Small intestine (tissue), 7 donors: ENCODE measurements around the gene ACAP2. TPM values are rescaled to one million over a fixed set of nuclear protein-coding genes. Genes with fewer than 3 reads are reported as not detected.

Experiments used
- DNase-seq, 2 donors: peaks; one replicate each; pipeline versions ENCODE4 v3.0.0 to v3.0.0-alpha.2; 2013
- FAIRE-seq: peaks from 2 replicates; lab custom pipeline; 2012; peaks lifted over from hg19 to GRCh38; lab: Jason Lieb, UNC
- H3K27ac ChIP-seq, 3 donors: one replicate each; pipeline ENCODE4 v1.5.1; 2013; ENCODE audit warnings: low read length in 2 of 3, mild to moderate bottlenecking in 2 of 3, control low read depth in 1 of 3, inconsistent platforms in 1 of 3, low read depth in 1 of 3, moderate library complexity in 1 of 3
- H3K27me3 ChIP-seq, 3 donors: one replicate each; pipeline ENCODE4 v1.6.1; 2013; ENCODE audit warnings: low read length in 3 of 3, inconsistent platforms in 1 of 3; ENCODE audit not compliant: control insufficient read depth in 3 of 3, insufficient read depth in 3 of 3
- H3K36me3 ChIP-seq, 3 donors: one replicate each; pipeline ENCODE4 v1.6.1; 2013; ENCODE audit warnings: low read length in 3 of 3, inconsistent platforms in 1 of 3, low read depth in 1 of 3, mild to moderate bottlenecking in 1 of 3, moderate library complexity in 1 of 3; ENCODE audit not compliant: control insufficient read depth in 3 of 3, insufficient read depth in 2 of 3
- H3K4me1 ChIP-seq, 3 donors: one replicate each; pipeline ENCODE4 v1.6.1; 2013; ENCODE audit warnings: low read length in 2 of 3, inconsistent platforms in 1 of 3, low read depth in 1 of 3, mild to moderate bottlenecking in 1 of 3, moderate library complexity in 1 of 3; ENCODE audit not compliant: control insufficient read depth in 3 of 3, insufficient read depth in 2 of 3
- H3K4me3 ChIP-seq, 3 donors: one replicate each; pipeline ENCODE4 v1.5.1; 2013; ENCODE audit warnings: low read length in 3 of 3, control low read depth in 1 of 3, inconsistent platforms in 1 of 3, low read depth in 1 of 3, mild to moderate bottlenecking in 1 of 3, moderate library complexity in 1 of 3
- H3K9me3 ChIP-seq, 2 donors: one replicate each; pipeline ENCODE4 v1.6.1; 2013; ENCODE audit warnings: low read depth in 1 of 2, low read length in 1 of 2; ENCODE audit not compliant: control insufficient read depth in 2 of 2, insufficient read depth in 1 of 2
- WGBS, 3 donors: extraction: QIAGEN DNeasy Blood & Tissue Kit; methylation state at CpG; one replicate each; pipeline ENCODE4 v1.1.7; 2013; 5-methylcytosine and 5-hydroxymethylcytosine counted together
- polyA plus RNA-seq, 4 donors: library from polyadenylated mRNA; stranded (reverse) in 3 of 4; unstranded in 1 of 4; fragments of 200-250 nt in 3 of 4; fragments of 120-200 nt in 1 of 4; gene quantifications; one replicate each; pipeline versions ENCODE4 v1.2.1 to v1.2.3, GENCODE V29; 2013
- donor health status: healthy with polysubstance abuse.
- donor health status: control.
- donor health status: control.
- donor health status: Bipolar disorder and iron deficiency.
- donor health status: healthy.

The ACAP2 gene
- polyA plus RNA-seq, 4 donors: 9.2 to 30.5 (median 10.3) TPM

GRCh38 chr3:195249858-195250464 lies 192.9 kb downstream of the ACAP2 start:
- DNase-seq (no peak), FAIRE-seq (no peak)

DNA sequence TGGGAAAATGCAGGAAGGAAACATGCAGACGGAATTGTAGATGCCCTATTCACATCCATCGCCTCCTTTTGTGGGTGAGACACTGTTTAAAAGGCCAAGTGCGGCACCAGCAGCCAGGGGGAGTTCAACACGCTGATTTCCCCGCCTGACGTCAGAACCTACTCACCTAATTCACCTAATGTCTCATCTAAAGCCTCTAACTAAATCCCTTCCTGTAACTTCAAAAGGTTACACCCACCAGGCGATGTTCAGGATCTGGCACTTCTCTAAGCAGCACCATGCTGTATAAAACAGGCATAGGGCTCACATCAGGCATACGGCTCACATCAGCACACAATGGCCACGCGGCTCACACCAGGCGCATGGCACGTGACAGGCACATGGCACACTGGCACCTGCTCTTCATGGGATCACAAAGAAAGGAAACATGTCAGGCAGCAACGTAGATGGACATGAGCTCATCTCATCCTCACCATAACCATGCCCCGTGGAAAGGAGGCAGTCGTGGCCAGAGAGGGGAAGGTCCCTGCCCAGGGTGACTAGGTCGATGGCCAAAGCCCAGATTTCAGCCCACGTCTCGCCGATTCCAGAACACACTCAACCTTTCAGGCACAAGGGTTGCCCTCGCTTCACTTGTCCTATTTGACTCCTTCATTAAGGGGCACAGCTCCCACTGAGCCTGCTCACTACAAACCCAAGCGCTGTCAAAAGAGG lies 193.6 kb downstream of the ACAP2 start:
- 94 to 96% (median 95%) methylated on average over 21 of the region's 21 CpGs for WGBS, 3 donors
- DNase-seq: no peak
- FAIRE-seq: no peak
- H3K4me1 ChIP-seq: peaks cover 0 to 3% (median 0%) of the 10 kb centered on the region in 3 donors
- no peak overlapping the region for H3K27ac ChIP-seq
- no peak overlapping the region for H3K4me3 ChIP-seq
- H3K27me3 ChIP-seq: no peaks in the 10 kb centered on the region
- H3K9me3 ChIP-seq: peaks cover 0 to 6% of the 10 kb centered on the region in 2 donors
- H3K36me3 ChIP-seq: peaks cover 0 to 17% (median 0%) of the 10 kb centered on the region in 3 donors

More at GRCh38 chr3:195249858-195250464, 192.9 kb downstream of the ACAP2 start:
- peaks cover 0 to 21% (median 0%) of the 10 kb centered on the region in 3 donors for H3K36me3 ChIP-seq
- no peak overlapping the region for H3K4me3 ChIP-seq
- peaks cover 0 to 3% (median 0%) of the 10 kb centered on the region in 3 donors for H3K4me1 ChIP-seq
- no peaks in the 10 kb centered on the region for H3K27me3 ChIP-seq
- H3K9me3 ChIP-seq: peaks cover 0 to 6% of the 10 kb centered on the region in 2 donors
- H3K27ac ChIP-seq: no peak overlapping the region
- 83 to 92% (median 90%) methylated on average over 11 of the region's 11 CpGs for WGBS, 3 donors

DNA sequence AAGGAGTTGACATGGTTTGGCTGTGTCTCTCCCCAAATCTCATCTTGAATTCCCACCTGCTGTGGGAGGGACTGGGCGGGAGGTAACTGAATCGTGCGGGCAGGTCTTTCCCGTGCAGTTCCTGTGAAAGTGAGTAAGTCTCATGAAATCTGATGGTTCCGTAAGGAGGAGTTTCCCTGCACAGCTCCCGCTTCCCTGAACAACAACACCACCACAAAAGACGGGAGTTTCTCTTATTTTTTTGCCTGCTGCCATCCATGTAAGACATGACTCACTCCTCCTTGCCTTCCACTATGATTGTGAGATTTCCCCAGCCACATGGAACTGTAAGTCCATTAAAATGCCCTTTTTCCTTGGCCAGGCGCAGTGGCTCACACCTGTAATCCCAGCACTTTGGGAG lies 194.5 kb downstream of the ACAP2 start:
- peaks cover 0 to 17% (median 0%) of the 10 kb centered on the region in 3 donors for H3K36me3 ChIP-seq
- no peaks in the 10 kb centered on the region for H3K27me3 ChIP-seq
- 97 to 100% (median 98%) methylated on average over 8 of the region's 8 CpGs for WGBS, 3 donors
- DNase-seq (no peak), FAIRE-seq (no peak)
- H3K9me3 ChIP-seq: peaks cover 0 to 6% of the 10 kb centered on the region in 2 donors
- H3K4me3 ChIP-seq: no peak overlapping the region
- H3K4me1 ChIP-seq: peaks cover 0 to 3% (median 0%) of the 10 kb centered on the region in 3 donors
- no peak overlapping the region for H3K27ac ChIP-seq

DNA sequence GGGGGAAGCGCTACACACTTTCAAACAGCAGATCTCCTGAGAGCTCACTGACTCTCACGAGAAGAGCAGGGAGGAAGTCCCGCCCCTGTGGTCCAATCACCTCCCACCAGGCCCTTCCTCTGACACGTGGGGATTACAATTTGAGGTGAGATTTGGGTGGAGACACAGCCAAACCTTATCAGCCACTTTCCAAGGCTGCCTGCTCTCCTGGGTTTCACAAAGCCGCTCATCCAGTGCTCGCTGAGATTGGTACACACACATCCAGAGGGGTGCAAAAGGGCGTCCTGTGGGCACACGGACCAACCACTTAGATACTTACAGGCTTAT lies 195.0 kb downstream of the ACAP2 start:
- Histone ChIP-seq H3K4me1 (peaks cover 0 to 2% (median 0%) of the 10 kb centered on the region in 3 donors), H3K27me3 (no peaks in the 10 kb centered on the region), H3K27ac (no peak overlapping the region), H3K4me3 (no peak overlapping the region), H3K36me3 (peaks cover 0 to 17% (median 0%) of the 10 kb centered on the region in 3 donors), H3K9me3 (peaks cover 0 to 6% of the 10 kb centered on the region in 2 donors)
- no peak for FAIRE-seq
- 81 to 87% (median 85%) methylated on average over 7 to 8 of the region's 8 CpGs for WGBS, 3 donors
- DNase-seq: no peak

- no peak for DNase-seq
- no peak overlapping the region for H3K4me3 ChIP-seq
These were observed 195.5 kb downstream of the ACAP2 start for GRCh38 chr3:195247086-195247862.

DNA sequence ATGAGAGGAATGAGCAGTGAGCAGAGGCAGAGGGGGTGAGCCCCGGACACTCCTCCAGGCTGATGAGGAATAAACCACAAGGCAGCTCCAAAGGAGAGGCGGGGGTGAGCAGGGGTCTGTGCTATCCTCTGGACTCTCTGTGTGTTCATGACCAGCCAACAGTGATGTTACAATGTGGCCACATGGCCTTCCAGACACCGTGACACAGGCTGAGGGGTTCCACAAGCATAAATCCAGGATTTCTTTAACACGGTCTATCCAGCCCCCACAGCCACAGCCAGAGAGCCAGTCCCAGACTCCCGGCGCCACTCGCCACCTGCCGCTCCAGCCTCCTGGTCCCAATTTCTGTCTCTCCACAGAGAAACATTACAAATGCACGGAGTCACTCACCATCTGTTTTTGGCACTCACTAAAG lies 196.2 kb downstream of the ACAP2 start:
- Histone ChIP-seq H3K9me3 (peaks cover 0 to 6% of the 10 kb centered on the region in 2 donors), H3K27ac (no peak overlapping the region), H3K4me1 (no peaks in the 10 kb centered on the region), H3K27me3 (no peaks in the 10 kb centered on the region), H3K36me3 (peaks cover 0 to 17% (median 0%) of the 10 kb centered on the region in 3 donors), H3K4me3 (no peak overlapping the region)
- no peak for DNase-seq
- 93 to 98% (median 97%) methylated on average over 9 of the region's 9 CpGs for WGBS, 3 donors
- no peak for FAIRE-seq

More at GRCh38 chr3:195247086-195247862, 195.5 kb downstream of the ACAP2 start:
- WGBS, 3 donors: 94 to 96% (median 95%) methylated on average over 24 of the region's 24 CpGs
- Histone ChIP-seq H3K27ac (no peak overlapping the region), H3K27me3 (no peaks in the 10 kb centered on the region), H3K36me3 (peaks cover 0 to 17% (median 0%) of the 10 kb centered on the region in 3 donors), H3K4me1 (no peaks in the 10 kb centered on the region), H3K9me3 (peaks cover 0 to 6% of the 10 kb centered on the region in 2 donors)
- no peak for FAIRE-seq

GRCh38 chr3:195245531-195245951 lies 197.3 kb downstream of the ACAP2 start:
- DNase-seq: no peak
- Histone ChIP-seq H3K27ac (no peak overlapping the region), H3K4me1 (no peaks in the 10 kb centered on the region), H3K27me3 (no peaks in the 10 kb centered on the region), H3K36me3 (peaks cover 0 to 11% (median 0%) of the 10 kb centered on the region in 3 donors), H3K9me3 (peaks cover 0 to 6% of the 10 kb centered on the region in 2 donors), H3K4me3 (no peak overlapping the region)
- WGBS, 3 donors: 96 to 98% (median 97%) methylated on average over 16 of the region's 16 CpGs
- FAIRE-seq: no peak
